Stimulated activated CD4-positive, alpha-beta T cell treated with anti-CD3 and anti-CD28 coated beads, Interleukin-2, amount 100 ng/mL, for 48 hours (primary cell): ENCODE measurements around the gene SFRP5.

Source experiments
- DNase-seq, 2 donors: peaks; one replicate each; pipeline ENCODE4 v3.0.0-alpha.2; 2020

Gene SFRP5

GRCh38 chr10:97763947-97764346 is 7.9 kb downstream of the SFRP5 start:
- no peak for DNase-seq

- DNase-seq, result no peak
Observed at GRCh38 chr10:97763411-97763810, 8.4 kb downstream of the SFRP5 start.

- no peak for DNase-seq
Observed at GRCh38 chr10:97762816-97763215, 9.0 kb downstream of the SFRP5 start.

- no peak for DNase-seq
Observed at GRCh38 chr10:97762056-97762455, 9.7 kb downstream of the SFRP5 start.

- no peak for DNase-seq
Observed at GRCh38 chr10:97761331-97761865, 10.4 kb downstream of the SFRP5 start.

GRCh38 chr10:97760461-97761257 is 11.1 kb downstream of the SFRP5 start:
- no peak for DNase-seq

GRCh38 chr10:97759946-97760345 is 11.9 kb downstream of the SFRP5 start:
- DNase-seq, result no peak

- peak; percentile 40 to 54 for DNase-seq
Observed at GRCh38 chr10:97759158-97759887, 12.5 kb downstream of the SFRP5 start.

- DNase-seq, result no peak
Observed at GRCh38 chr10:97757471-97757870, 14.3 kb downstream of the SFRP5 start.

GRCh38 chr10:97755718-97756117 is 16.1 kb downstream of the SFRP5 start:
- no peak for DNase-seq

GRCh38 chr10:97754726-97755125 is 17.1 kb downstream of the SFRP5 start:
- no peak for DNase-seq

- DNase-seq, result no peak
Observed at GRCh38 chr10:97752956-97753355, 18.8 kb downstream of the SFRP5 start.

- no peak for DNase-seq
Observed at GRCh38 chr10:97748116-97748515, 23.7 kb downstream of the SFRP5 start.

GRCh38 chr10:97747573-97747972 is 24.2 kb downstream of the SFRP5 start:
- DNase-seq, result no peak

GRCh38 chr10:97744405-97745035 is 27.3 kb downstream of the SFRP5 start:
- DNase-seq, result no peak

GRCh38 chr10:97743169-97743943 is 28.4 kb downstream of the SFRP5 start:
- no peak for DNase-seq

- no peak for DNase-seq
Observed at GRCh38 chr10:97740613-97741012, 31.2 kb downstream of the SFRP5 start.

- DNase-seq, result no peak
Observed at GRCh38 chr10:97738616-97739015, 33.2 kb downstream of the SFRP5 start.

- no peak for DNase-seq
Observed at GRCh38 chr10:97737770-97738265, 34.0 kb downstream of the SFRP5 start.

- DNase-seq, result peak; percentile 97
Observed at GRCh38 chr10:97736902-97737769, 34.7 kb downstream of the SFRP5 start, which contains the start of gene ZFYVE27. Gene ZFYVE27, plus strand, starts transcription at chr10:97737128. Its CDS starts 1,350 bp downstream, at chr10:97738478.

- no peak for DNase-seq
Observed at GRCh38 chr10:97736403-97736901, 35.3 kb downstream of the SFRP5 start.
